GM23338 (cell line): ENCODE data around the gene PPIF. TPM values are rescaled to one million over a fixed set of nuclear protein-coding genes. Genes with fewer than 3 reads are reported as not detected.

Experiments used
- ATAC-seq: fragments of 200-7000 bp; cut with Tn5 transposase; 3 replicates; pipeline ENCODE4 v1.9.1; 2020
- DNase-seq: peaks from one replicate; pipeline ENCODE4 v3.0.0-alpha.2; 2015; ENCODE audit warnings: low spot score
- H2AFZ ChIP-seq: fragments of 200-600 bp; sonication (generic); 2 replicates; pipeline ENCODE4 v1.8.0; 2016; ENCODE audit warnings: antibody characterized with exemption, mild to moderate bottlenecking, moderate library complexity
- H3F3A ChIP-seq: fragments of 200-600 bp; sonication (generic); replicated peaks from 2 replicates; pipeline ENCODE4 v1.8.0; 2017; ENCODE audit warnings: antibody characterized with exemption, mixed run types, low read depth
- H3K27ac ChIP-seq: fragments of 200-600 bp; sonication (generic); 2 replicates; pipeline ENCODE4 v1.6.1; 2016; ENCODE audit warnings: low read depth
- H3K27me3 ChIP-seq: fragments of 200-600 bp; sonication (generic); 2 replicates; pipeline ENCODE4 v1.8.0; 2016; ENCODE audit warnings: mild to moderate bottlenecking, mixed run types, moderate library complexity; ENCODE audit not compliant: insufficient read depth
- H3K36me3 ChIP-seq: fragments of 200-600 bp; sonication (generic); 2 replicates; pipeline ENCODE4 v1.8.0; 2016; ENCODE audit warnings: mild to moderate bottlenecking; ENCODE audit not compliant: insufficient read depth
- H3K4me1 ChIP-seq: fragments of 200-600 bp; sonication (generic); 2 replicates; pipeline ENCODE4 v1.8.0; 2016; ENCODE audit warnings: mild to moderate bottlenecking, moderate library complexity; ENCODE audit not compliant: insufficient read depth
- H3K4me2 ChIP-seq: fragments of 200-600 bp; sonication (generic); 2 replicates; pipeline ENCODE4 v1.7.1; 2017; ENCODE audit warnings: mixed run types
- H3K4me3 ChIP-seq: fragments of 200-600 bp; sonication (generic); 2 replicates; pipeline ENCODE4 v1.6.1; 2016; ENCODE audit warnings: mixed run types
- H3K79me2 ChIP-seq: fragments of 200-600 bp; sonication (generic); replicated peaks from 2 replicates; pipeline ENCODE4 v1.8.0; 2017; ENCODE audit warnings: mild to moderate bottlenecking; ENCODE audit not compliant: insufficient read depth
- H3K9me2 ChIP-seq: fragments of 200-600 bp; sonication (generic); 2 replicates; pipeline ENCODE4 v1.8.0; 2017; ENCODE audit not compliant: insufficient read depth
- H4K20me1 ChIP-seq: fragments of 200-600 bp; sonication (generic); replicated peaks from 2 replicates; pipeline ENCODE4 v1.8.0; 2017; ENCODE audit warnings: mild to moderate bottlenecking; ENCODE audit not compliant: insufficient read depth
- H3K27ac Mint-ChIP-seq: 2 replicates; pipeline ENCODE4 v1.8.0; 2020; ENCODE audit warnings: inconsistent platforms, mild to moderate bottlenecking, moderate library complexity, mixed read lengths
- H3K27me3 Mint-ChIP-seq: 3 replicates; pipeline ENCODE4 v1.8.0; 2022; ENCODE audit warnings: low read depth, mild to moderate bottlenecking, moderate library complexity, mixed read lengths, inconsistent platforms; ENCODE audit not compliant: insufficient read depth, poor library complexity
- H3K36me3 Mint-ChIP-seq: 3 replicates; pipeline ENCODE4 v1.8.0; 2021; ENCODE audit warnings: low read depth, mild to moderate bottlenecking, inconsistent platforms, moderate library complexity, mixed read lengths
- H3K4me1 Mint-ChIP-seq: 3 replicates; pipeline ENCODE4 v1.8.0; 2020; ENCODE audit warnings: mild to moderate bottlenecking, inconsistent platforms, mixed read lengths
- H3K4me3 Mint-ChIP-seq: 3 replicates; pipeline ENCODE4 v1.8.0; 2021; ENCODE audit warnings: moderate library complexity, mild to moderate bottlenecking, inconsistent platforms, mixed read lengths
- H3K9me3 Mint-ChIP-seq: 3 replicates; pipeline ENCODE4 v1.8.0; 2020; ENCODE audit warnings: moderate library complexity, mild to moderate bottlenecking, inconsistent platforms, mixed read lengths
- ETS1 ChIP-seq: IDR thresholded peaks from 2 replicates; pipeline ENCODE4 v1.6.1; 2016; ENCODE audit warnings: antibody characterized with exemption
- POLR2AphosphoS5 ChIP-seq: IDR thresholded peaks from 2 replicates; pipeline ENCODE4 v1.6.1; 2016; ENCODE audit warnings: antibody characterized with exemption, low read depth
- polyA plus RNA-seq: library from polyadenylated mRNA; unstranded; fragments of >200 nt; fragmentation: Nextera tagmentation; extraction: Ambion mirVana; gene quantifications from 2 replicates; pipeline ENCODE4 v1.2.1, GENCODE V29; 2016
- total RNA-seq: library from RNA; depleted of rRNA; stranded (reverse); fragments of >200 nt; shearing (Covaris generic); gene quantifications from 2 replicates; pipeline ENCODE4 v1.2.3, GENCODE V29; 2014
- TF ChIP-seq, protein P1 (sequence below): fragments of 250-450 bp; sonication (Bioruptor Pico); IDR thresholded peaks from 2 replicates; pipeline ENCODE4 v1.5.0; 2020; ENCODE audit warnings: mild to moderate bottlenecking, moderate library complexity

PPIF gene
- total and polyA plus RNA-seq, 2 experiments from 2014 or later: 32.1 to 43.6 TPM

GRCh38 chr10:79402625-79402946, 55.3 kb downstream of the PPIF start:
- Histone ChIP-seq H3K27ac (no peak overlapping the region), H3K4me1 (peaks cover 16% of the 10 kb centered on the region)

More at GRCh38 chr10:79402625-79402946, 55.3 kb downstream of the PPIF start:
- Histone ChIP-seq H3K27me3 (no peaks in the 10 kb centered on the region), H3K9me2 (no peaks in the 10 kb centered on the region), H3F3A (no peaks in the 10 kb centered on the region), H3K4me3 (no peak overlapping the region), H3K79me2 (no peaks in the 10 kb centered on the region), H4K20me1 (no peaks in the 10 kb centered on the region), H3K4me2 (no peak overlapping the region), H2AFZ (no peak overlapping the region), H3K36me3 (no peaks in the 10 kb centered on the region)
- H3K4me3 Mint-ChIP-seq: no peak overlapping the region; the same call in 2 of the 3 replicates
- H3K27me3 Mint-ChIP-seq: peaks cover 9% of the 10 kb centered on the region
- peak overlapping the region; percentile 65; the same call in 1 of the 2 replicates for H3K27ac Mint-ChIP-seq
- DNase-seq (no peak), ATAC-seq (no peak)
- no peaks in the 10 kb centered on the region; the same call in 2 of the 3 replicates for H3K9me3 Mint-ChIP-seq
- TF ChIP-seq POLR2AphosphoS5 (no peak), ETS1 (no peak)
- TF ChIP-seq, protein P1, sequence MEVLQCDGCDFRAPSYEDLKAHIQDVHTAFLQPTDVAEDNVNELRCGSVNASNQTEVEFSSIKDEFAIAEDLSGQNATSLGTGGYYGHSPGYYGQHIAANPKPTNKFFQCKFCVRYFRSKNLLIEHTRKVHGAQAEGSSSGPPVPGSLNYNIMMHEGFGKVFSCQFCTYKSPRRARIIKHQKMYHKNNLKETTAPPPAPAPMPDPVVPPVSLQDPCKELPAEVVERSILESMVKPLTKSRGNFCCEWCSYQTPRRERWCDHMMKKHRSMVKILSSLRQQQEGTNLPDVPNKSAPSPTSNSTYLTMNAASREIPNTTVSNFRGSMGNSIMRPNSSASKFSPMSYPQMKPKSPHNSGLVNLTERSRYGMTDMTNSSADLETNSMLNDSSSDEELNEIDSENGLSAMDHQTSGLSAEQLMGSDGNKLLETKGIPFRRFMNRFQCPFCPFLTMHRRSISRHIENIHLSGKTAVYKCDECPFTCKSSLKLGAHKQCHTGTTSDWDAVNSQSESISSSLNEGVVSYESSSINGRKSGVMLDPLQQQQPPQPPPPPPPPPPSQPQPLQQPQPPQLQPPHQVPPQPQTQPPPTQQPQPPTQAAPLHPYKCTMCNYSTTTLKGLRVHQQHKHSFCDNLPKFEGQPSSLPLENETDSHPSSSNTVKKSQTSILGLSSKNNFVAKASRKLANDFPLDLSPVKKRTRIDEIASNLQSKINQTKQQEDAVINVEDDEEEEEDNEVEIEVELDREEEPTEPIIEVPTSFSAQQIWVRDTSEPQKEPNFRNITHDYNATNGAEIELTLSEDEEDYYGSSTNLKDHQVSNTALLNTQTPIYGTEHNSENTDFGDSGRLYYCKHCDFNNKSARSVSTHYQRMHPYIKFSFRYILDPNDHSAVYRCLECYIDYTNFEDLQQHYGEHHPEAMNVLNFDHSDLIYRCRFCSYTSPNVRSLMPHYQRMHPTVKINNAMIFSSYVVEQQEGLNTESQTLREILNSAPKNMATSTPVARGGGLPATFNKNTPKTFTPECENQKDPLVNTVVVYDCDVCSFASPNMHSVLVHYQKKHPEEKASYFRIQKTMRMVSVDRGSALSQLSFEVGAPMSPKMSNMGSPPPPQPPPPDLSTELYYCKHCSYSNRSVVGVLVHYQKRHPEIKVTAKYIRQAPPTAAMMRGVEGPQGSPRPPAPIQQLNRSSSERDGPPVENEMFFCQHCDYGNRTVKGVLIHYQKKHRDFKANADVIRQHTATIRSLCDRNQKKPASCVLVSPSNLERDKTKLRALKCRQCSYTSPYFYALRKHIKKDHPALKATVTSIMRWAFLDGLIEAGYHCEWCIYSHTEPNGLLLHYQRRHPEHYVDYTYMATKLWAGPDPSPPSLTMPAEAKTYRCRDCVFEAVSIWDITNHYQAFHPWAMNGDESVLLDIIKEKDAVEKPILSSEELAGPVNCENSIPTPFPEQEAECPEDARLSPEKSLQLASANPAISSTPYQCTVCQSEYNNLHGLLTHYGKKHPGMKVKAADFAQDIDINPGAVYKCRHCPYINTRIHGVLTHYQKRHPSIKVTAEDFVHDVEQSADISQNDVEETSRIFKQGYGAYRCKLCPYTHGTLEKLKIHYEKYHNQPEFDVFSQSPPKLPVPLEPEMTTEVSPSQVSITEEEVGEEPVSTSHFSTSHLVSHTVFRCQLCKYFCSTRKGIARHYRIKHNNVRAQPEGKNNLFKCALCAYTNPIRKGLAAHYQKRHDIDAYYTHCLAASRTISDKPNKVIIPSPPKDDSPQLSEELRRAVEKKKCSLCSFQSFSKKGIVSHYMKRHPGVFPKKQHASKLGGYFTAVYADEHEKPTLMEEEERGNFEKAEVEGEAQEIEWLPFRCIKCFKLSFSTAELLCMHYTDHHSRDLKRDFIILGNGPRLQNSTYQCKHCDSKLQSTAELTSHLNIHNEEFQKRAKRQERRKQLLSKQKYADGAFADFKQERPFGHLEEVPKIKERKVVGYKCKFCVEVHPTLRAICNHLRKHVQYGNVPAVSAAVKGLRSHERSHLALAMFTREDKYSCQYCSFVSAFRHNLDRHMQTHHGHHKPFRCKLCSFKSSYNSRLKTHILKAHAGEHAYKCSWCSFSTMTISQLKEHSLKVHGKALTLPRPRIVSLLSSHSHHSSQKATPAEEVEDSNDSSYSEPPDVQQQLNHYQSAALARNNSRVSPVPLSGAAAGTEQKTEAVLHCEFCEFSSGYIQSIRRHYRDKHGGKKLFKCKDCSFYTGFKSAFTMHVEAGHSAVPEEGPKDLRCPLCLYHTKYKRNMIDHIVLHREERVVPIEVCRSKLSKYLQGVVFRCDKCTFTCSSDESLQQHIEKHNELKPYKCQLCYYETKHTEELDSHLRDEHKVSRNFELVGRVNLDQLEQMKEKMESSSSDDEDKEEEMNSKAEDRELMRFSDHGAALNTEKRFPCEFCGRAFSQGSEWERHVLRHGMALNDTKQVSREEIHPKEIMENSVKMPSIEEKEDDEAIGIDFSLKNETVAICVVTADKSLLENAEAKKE (CRISPR knock-in tag): no peak
- H3K36me3 Mint-ChIP-seq: no peaks in the 10 kb centered on the region
- peaks cover 53% of the 10 kb centered on the region for H3K4me1 Mint-ChIP-seq
